GM23248 (cell line): ENCODE results near the gene SUN1.

Source experiments
- EZH2 ChIP-seq: fragments of 200-600 bp; sonication (generic); IDR thresholded peaks from 2 replicates; pipeline ENCODE4 v1.6.1; 2018; ENCODE audit warnings: antibody characterized with exemption, mild to moderate bottlenecking; ENCODE audit not compliant: insufficient read depth, poor library complexity, severe bottlenecking
- EZH2phosphoT487 ChIP-seq: fragments of 200-600 bp; sonication (generic); IDR thresholded peaks from 2 replicates; pipeline ENCODE4 v1.6.1; 2018; ENCODE audit warnings: antibody characterized with exemption, moderate library complexity, mild to moderate bottlenecking, low read depth; ENCODE audit not compliant: insufficient read depth

- TF ChIP-seq EZH2: no peak
- TF ChIP-seq EZH2phosphoT487: no peak
Measured at GRCh38 chr7:879706-880105, 47.4 kb downstream of the SUN1 start.
